H1 (cell line): ENCODE data around the gene UHRF1. TPM values are rescaled to one million over a fixed set of nuclear protein-coding genes. Genes with fewer than 3 reads are reported as not detected.

Experiments used
- CTCF ChIA-PET: fragments of 300-600 bp; sonication (Branson Sonifier 250); formaldehyde crosslinking; loops from one replicate; lab custom pipeline; 2021; ENCODE audit not compliant: partially characterized antibody; lab: Charles Lee
- POLR2A ChIA-PET: fragments of 300-600 bp; sonication (Branson Sonifier 250); formaldehyde crosslinking; loops from one replicate; lab custom pipeline; 2021; ENCODE audit warnings: inconsistent platforms; ENCODE audit not compliant: partially characterized antibody; lab: Charles Lee
- DNase-seq, 2 experiments: peaks; one replicate each; pipeline versions ENCODE4 v3.0.0 to v3.0.0-alpha.2; 2010 to 2022; ENCODE audit warnings: low spot score in 2 of 2, low read depth in 1 of 2, mixed read lengths in 1 of 2
- FAIRE-seq: peaks from 2 replicates; lab custom pipeline; 2011; peaks lifted over from hg19 to GRCh38; lab: Jason Lieb, UNC
- H2AFZ ChIP-seq: 2 replicates; pipeline ENCODE4 v1.8.1; 2012; ENCODE audit warnings: low read length, inconsistent platforms
- H2AK5ac ChIP-seq: 2 replicates; pipeline ENCODE4 v1.6.1; 2013; ENCODE audit warnings: low read depth, low read length
- H2BK120ac ChIP-seq: replicated peaks from 2 replicates; pipeline ENCODE3; 2013; ENCODE audit warnings: low read depth, low read length, inconsistent platforms
- H2BK12ac ChIP-seq: 2 replicates; pipeline ENCODE4 v1.6.1; 2013; ENCODE audit warnings: low read depth, low read length
- H2BK15ac ChIP-seq: 2 replicates; pipeline ENCODE4 v1.6.1; 2013; ENCODE audit warnings: low read length
- H2BK20ac ChIP-seq: 2 replicates; pipeline ENCODE4 v1.6.1; 2013; ENCODE audit warnings: low read length
- H2BK5ac ChIP-seq: 2 replicates; pipeline ENCODE4 v1.6.1; 2013; ENCODE audit warnings: low read depth, low read length
- H3K14ac ChIP-seq: 2 replicates; pipeline ENCODE4 v1.6.1; 2013; ENCODE audit warnings: inconsistent platforms; ENCODE audit not compliant: insufficient read length
- H3K18ac ChIP-seq: 2 replicates; pipeline ENCODE4 v1.6.1; 2013; ENCODE audit warnings: low read length; ENCODE audit errors: extremely low read depth
- H3K23ac ChIP-seq: 2 replicates; pipeline ENCODE4 v1.6.1; 2013; ENCODE audit warnings: inconsistent platforms; ENCODE audit not compliant: insufficient read length
- H3K23me2 ChIP-seq: 2 replicates; pipeline ENCODE4 v1.6.1; 2013; ENCODE audit warnings: low read depth, low read length
- H3K27ac ChIP-seq: 2 replicates; pipeline ENCODE4 v1.6.1; 2011; ENCODE audit warnings: low read depth, low read length, inconsistent platforms
- H3K27me3 ChIP-seq, 4 experiments: replicated peaks in 1 of 4; 1 replicate in 1 of 4; 2 replicates in 3 of 4; pipeline versions ENCODE4 v1.6.1 to v1.8.1; 2011 to 2013; ENCODE audit warnings: low read length in 3 of 4, mild to moderate bottlenecking in 3 of 4, inconsistent platforms in 2 of 4, mixed read lengths in 2 of 4, moderate library complexity in 1 of 4; ENCODE audit not compliant: control insufficient read depth in 3 of 4, insufficient read depth in 3 of 4; ENCODE audit errors: extremely low read depth in 1 of 4
- H3K36me3 ChIP-seq, 4 experiments: 2 replicates each; pipeline versions ENCODE4 v1.6.1 to v1.8.1; 2011 to 2013; ENCODE audit warnings: mild to moderate bottlenecking in 4 of 4, low read length in 3 of 4, moderate library complexity in 2 of 4, control low read depth in 1 of 4, inconsistent platforms in 1 of 4; ENCODE audit not compliant: insufficient read depth in 4 of 4, control insufficient read depth in 2 of 4
- H3K4ac ChIP-seq: replicated peaks from 2 replicates; pipeline ENCODE3; 2013; ENCODE audit warnings: low read length, low read depth, mixed read lengths, inconsistent platforms; ENCODE audit not compliant: insufficient read length
- H3K4me1 ChIP-seq, 4 experiments: replicated peaks in 1 of 4; 1 replicate in 1 of 4; 2 replicates in 3 of 4; pipeline versions ENCODE4 v1.6.1 to v1.8.1; 2011 to 2013; ENCODE audit warnings: low read length in 3 of 4, inconsistent platforms in 2 of 4, mixed read lengths in 1 of 4; ENCODE audit not compliant: insufficient read depth in 4 of 4, control insufficient read depth in 3 of 4
- H3K4me2 ChIP-seq, 2 experiments: 2 replicates each; pipeline versions ENCODE4 v1.6.1 to v1.8.1; 2011 to 2013; ENCODE audit warnings: low read depth in 2 of 2, low read length in 2 of 2, control low read depth in 1 of 2, inconsistent platforms in 1 of 2, mild to moderate bottlenecking in 1 of 2; ENCODE audit not compliant: insufficient read depth in 1 of 2
- H3K4me3 ChIP-seq, 4 experiments: fragments of 200-600, 300-600 bp in 1 of 4; sonication (generic), shearing (Covaris generic), sonication (Bioruptor Twin) in 1 of 4; 2 replicates each; pipeline versions ENCODE4 v1.5.1 to v1.8.1; 2011 to 2016; ENCODE audit warnings: low read length in 4 of 4, low read depth in 3 of 4, control low read depth in 2 of 4, inconsistent platforms in 2 of 4, mild to moderate bottlenecking in 2 of 4, mixed read lengths in 1 of 4, moderate library complexity in 1 of 4; ENCODE audit not compliant: insufficient read depth in 2 of 4; ENCODE audit errors: extremely low read depth in 1 of 4
- H3K56ac ChIP-seq: replicated peaks from 2 replicates; pipeline ENCODE3; 2013; ENCODE audit warnings: low read depth, mild to moderate bottlenecking, mixed read lengths, low read length, inconsistent platforms; ENCODE audit not compliant: insufficient read length
- H3K79me1 ChIP-seq: 2 replicates; pipeline ENCODE4 v1.6.1; 2013; ENCODE audit warnings: low read depth, low read length, control low read depth
- H3K79me2 ChIP-seq, 2 experiments: 2 replicates each; pipeline versions ENCODE4 v1.6.1 to v1.8.1; 2012 to 2013; ENCODE audit warnings: low read length in 2 of 2, mild to moderate bottlenecking in 2 of 2, inconsistent platforms in 1 of 2; ENCODE audit not compliant: insufficient read depth in 2 of 2, control insufficient read depth in 1 of 2
- H3K9ac ChIP-seq, 4 experiments: replicated peaks in 1 of 4; 1 replicate in 1 of 4; 2 replicates in 3 of 4; pipeline versions ENCODE4 v1.6.1 to v1.8.1; 2011 to 2013; ENCODE audit warnings: low read depth in 3 of 4, low read length in 3 of 4, control low read depth in 2 of 4, mild to moderate bottlenecking in 2 of 4, moderate library complexity in 2 of 4, inconsistent platforms in 1 of 4; ENCODE audit errors: extremely low read depth in 1 of 4
- H3K9me3 ChIP-seq, 2 experiments: 2 replicates each; pipeline versions ENCODE4 v1.6.1 to v1.8.1; 2012 to 2013; ENCODE audit warnings: mild to moderate bottlenecking in 2 of 2, moderate library complexity in 2 of 2, control low read depth in 1 of 2, inconsistent platforms in 1 of 2, low read depth in 1 of 2, low read length in 1 of 2, mixed read lengths in 1 of 2; ENCODE audit not compliant: insufficient read depth in 2 of 2
- H4K20me1 ChIP-seq, 2 experiments: replicated peaks in 1 of 2; 2 replicates each; pipeline versions ENCODE3 to v1.8.1; 2011 to 2013; ENCODE audit warnings: inconsistent platforms in 2 of 2, low read length in 2 of 2, mild to moderate bottlenecking in 1 of 2; ENCODE audit not compliant: insufficient read depth in 2 of 2, control insufficient read depth in 1 of 2
- H4K5ac ChIP-seq: 2 replicates; pipeline ENCODE4 v1.6.1; 2013; ENCODE audit warnings: low read length, low read depth, mixed read lengths, inconsistent platforms; ENCODE audit not compliant: insufficient read length
- H4K8ac ChIP-seq: 2 replicates; pipeline ENCODE4 v1.8.0; 2013; ENCODE audit warnings: mild to moderate bottlenecking, moderate library complexity, low read length, inconsistent platforms; ENCODE audit not compliant: insufficient read depth; ENCODE audit errors: extremely low read depth
- H4K91ac ChIP-seq: replicated peaks from 2 replicates; pipeline ENCODE3; 2013; ENCODE audit warnings: low read length, mixed read lengths, inconsistent platforms; ENCODE audit not compliant: insufficient read length
- SAP30 ChIP-seq: fragments of 300-600 bp; sonication (generic); IDR thresholded peaks from 2 replicates; pipeline ENCODE4 v1.7.1; 2012; ENCODE audit warnings: low read length, moderate library complexity, mild to moderate bottlenecking, inconsistent platforms; ENCODE audit not compliant: insufficient read depth, insufficient replicate concordance
- SUZ12 ChIP-seq: fragments of 200-600 bp; sonication (generic); IDR thresholded peaks from 2 replicates; pipeline ENCODE4 v1.6.1; 2012; ENCODE audit warnings: mild to moderate bottlenecking, inconsistent platforms, low read length, moderate library complexity, mixed read lengths
- WGBS, 2 experiments: shearing (Covaris generic) in 1 of 2; methylation state at CpG; one replicate each; pipeline versions ENCODE4 v1.1.6 to v1.1.7; 2013 to 2015; ENCODE audit warnings: low lambda C conversion rate in 2 of 2, mixed read lengths in 2 of 2, inconsistent platforms in 1 of 2, low coverage in 1 of 2, missing lambda C conversion rate in 1 of 2; ENCODE audit not compliant: insufficient replicate concordance in 2 of 2, insufficient coverage in 1 of 2, insufficient read length in 1 of 2; ENCODE audit errors: extremely low coverage in 1 of 2, missing lambda C conversion rate in 1 of 2; 5-methylcytosine and 5-hydroxymethylcytosine counted together
- polyA plus RNA-seq, 7 experiments: library from polyadenylated mRNA; depleted of rRNA in 3 of 7; stranded (reverse) in 5 of 7; unstranded in 2 of 7; fragments of >200 nt in 5 of 7; fragments of 200-250 nt in 2 of 7; gene quantifications; 1 replicate in 5 of 7; 2 replicates in 1 of 7; 4 replicates in 1 of 7; pipeline versions ENCODE4 v1.2.1 to v1.2.3, GENCODE V29; 2011 to 2013; ENCODE audit warnings: missing spikeins in 2 of 7, mixed read lengths in 2 of 7
- total RNA-seq: library from RNA; stranded (reverse); fragmentation: NEBNext Ultra II Directional; extraction: Animal tissue kit (Norgen Biotek cat#: 25700); gene quantifications from 2 replicates; pipeline ENCODE4 v1.2.1, GENCODE V29; 2021

The UHRF1 gene
- total and polyA plus RNA-seq, 2 of the 8 experiments (the other 6 are each of a cell fraction or from before 2014, with no cell fraction given) = 14.7 to 65.8 TPM

- no peak overlapping the region for H3K14ac ChIP-seq
- no peak overlapping the region for H3K56ac ChIP-seq
- H2AFZ ChIP-seq = no peak overlapping the region
- peaks cover 11% of the 10 kb centered on the region; the same call in 1 of the 2 replicates for H3K23me2 ChIP-seq
- H3K36me3 ChIP-seq = no peaks in the 10 kb centered on the region
- no peak overlapping the region for H2BK12ac ChIP-seq
- WGBS, 2 experiments = 40% methylated on average over 9 of the region's 10 CpGs; no CpG with 5 or more reads in 1 of the 2 experiments
- peak overlapping the region; percentile 79 to 98 for H3K4me2 ChIP-seq
- no peak overlapping the region for H4K91ac ChIP-seq
- no peak overlapping the region for H2BK15ac ChIP-seq
- peak overlapping the region; percentile 16; the same call in 1 of the 2 replicates for H4K8ac ChIP-seq
- no peak overlapping the region for H4K5ac ChIP-seq
- DNase-seq (peak in 1 of 2 experiments; percentile 72), FAIRE-seq (no peak)
- peaks cover 15% of the 10 kb centered on the region for H3K79me1 ChIP-seq
- H3K4me3 ChIP-seq = peak overlapping the region; percentile 49 to 67 (median 57); a peak in 5 of 8 replicates
- no peak overlapping the region for H2BK20ac ChIP-seq
- peak overlapping the region in 2 of 4 experiments; percentile 5 to 9; a peak in 2 of 7 replicates for H3K9ac ChIP-seq
- no peak overlapping the region for H2BK120ac ChIP-seq
- H3K4ac ChIP-seq = no peak overlapping the region
- H3K9me3 ChIP-seq = no peaks in the 10 kb centered on the region
- H3K4me1 ChIP-seq = peaks cover 3 to 17% (median 14%) of the 10 kb centered on the region in 4 experiments
- CTCF ChIA-PET = interaction anchor here (0.5 to 5.7 kb wide), 12 partner anchors 9 to 373 kb away, joined by 3 to 38 read pairs (median 6); no protein-coding TSS in a partner anchor
- peak overlapping the region; percentile 58; the same call in 1 of the 2 replicates for H2BK5ac ChIP-seq
- H3K27ac ChIP-seq = no peak overlapping the region
- H3K23ac ChIP-seq = no peak overlapping the region
- peaks cover 0 to 5% (median 0%) of the 10 kb centered on the region in 4 experiments; a peak in 2 of 7 replicates for H3K27me3 ChIP-seq
- H3K79me2 ChIP-seq = peaks cover 10 to 52% of the 10 kb centered on the region in 2 experiments; a peak in 3 of 4 replicates
- POLR2A ChIA-PET = interaction anchor here (0.7 to 1.4 kb wide), 5 partner anchors 9 to 106 kb away, joined by 3 to 6 read pairs (median 4); no protein-coding TSS in a partner anchor
- no peak for TF ChIP-seq SUZ12
- TF ChIP-seq SAP30 = peak; percentile 8
- no peak overlapping the region for H3K18ac ChIP-seq
- no peak overlapping the region for H2AK5ac ChIP-seq
- peaks cover 11 to 15% of the 10 kb centered on the region in 2 experiments for H4K20me1 ChIP-seq
Observed at GRCh38 chr19:4971424-4971793, 62.1 kb downstream of the UHRF1 start.
